Hepatic stellate cell (primary cell): Measurements from ENCODE around the gene SEMA4D.
"Not testable (repeated sequence)": the region's sequence is repeated elsewhere in the genome, so short reads cannot be mapped to it uniquely, and the experiment has no call there.

Experiments used
- DNase-seq: peaks from one replicate; pipeline ENCODE4 v3.0.0; 2011; ENCODE audit warnings: low spot score

Gene SEMA4D

DNA sequence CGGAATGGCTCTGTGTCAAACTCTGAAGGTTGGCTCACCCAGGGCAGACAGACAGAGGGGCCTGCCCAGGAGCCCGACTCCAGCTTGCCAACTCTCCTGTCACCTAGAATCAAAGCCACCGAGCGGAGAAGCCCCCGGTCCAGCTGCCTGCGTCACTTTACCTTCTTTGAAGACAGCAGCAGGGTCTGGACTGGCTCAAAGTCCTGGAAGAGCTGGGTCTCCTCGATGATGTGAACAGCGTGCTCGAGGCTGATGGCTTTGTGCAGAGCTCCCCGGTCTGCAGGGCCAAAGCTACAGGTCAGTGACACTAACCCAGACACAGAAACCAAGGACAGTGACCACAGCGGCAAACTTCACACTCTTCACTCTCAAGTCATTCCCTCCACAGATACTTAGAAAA is 111.7 kb downstream of the SEMA4D start:
- DNase-seq: no peak

DNA sequence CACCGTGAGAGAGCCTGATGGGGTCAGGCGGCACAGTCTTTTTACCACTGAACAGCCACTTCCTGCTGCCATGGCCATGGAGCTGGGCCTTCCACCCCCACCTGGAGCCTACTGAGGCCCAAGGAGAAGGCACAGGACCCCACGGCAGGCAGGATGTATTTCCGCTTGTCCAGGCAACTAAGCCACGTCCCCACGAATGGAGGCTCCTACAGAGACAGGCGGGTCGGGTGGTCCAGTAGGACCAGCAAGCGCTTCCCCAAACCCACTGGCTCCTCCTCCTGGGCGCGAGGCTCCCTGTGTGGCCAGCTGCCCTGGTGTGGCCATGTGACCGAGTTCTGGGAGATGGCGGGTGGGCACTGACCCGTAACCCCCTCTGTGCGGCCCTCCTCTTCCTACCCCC is 113.1 kb downstream of the SEMA4D start:
- DNase-seq: no peak

DNA sequence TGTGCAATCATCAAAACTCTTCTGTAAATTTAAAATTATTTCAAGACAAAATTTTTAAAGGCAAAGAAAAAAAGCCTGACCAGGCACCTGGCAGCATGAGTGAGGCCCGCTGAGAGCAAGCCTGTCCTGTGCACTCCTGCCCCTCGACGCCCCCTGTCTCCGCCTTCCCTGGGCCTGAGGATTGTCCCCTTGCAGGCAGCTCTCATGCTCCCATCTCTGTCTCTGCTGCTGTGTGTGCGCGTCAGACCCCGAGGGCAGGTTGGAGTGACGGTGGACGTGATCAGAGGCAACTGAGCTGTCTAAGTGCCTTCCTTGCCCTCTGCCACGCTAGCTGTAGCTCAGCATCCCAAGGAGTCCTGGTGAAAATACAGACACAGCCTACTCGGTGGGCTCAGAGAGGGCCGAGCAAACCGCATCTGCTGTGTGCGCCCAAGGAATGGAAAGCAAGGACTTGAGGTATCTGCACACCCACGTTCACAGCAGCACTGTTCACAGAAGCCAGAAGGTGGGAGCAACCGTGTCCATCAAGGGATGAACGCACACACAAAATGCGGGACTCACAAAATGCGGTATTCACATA is 114.1 kb downstream of the SEMA4D start:
- no peak for DNase-seq

DNA sequence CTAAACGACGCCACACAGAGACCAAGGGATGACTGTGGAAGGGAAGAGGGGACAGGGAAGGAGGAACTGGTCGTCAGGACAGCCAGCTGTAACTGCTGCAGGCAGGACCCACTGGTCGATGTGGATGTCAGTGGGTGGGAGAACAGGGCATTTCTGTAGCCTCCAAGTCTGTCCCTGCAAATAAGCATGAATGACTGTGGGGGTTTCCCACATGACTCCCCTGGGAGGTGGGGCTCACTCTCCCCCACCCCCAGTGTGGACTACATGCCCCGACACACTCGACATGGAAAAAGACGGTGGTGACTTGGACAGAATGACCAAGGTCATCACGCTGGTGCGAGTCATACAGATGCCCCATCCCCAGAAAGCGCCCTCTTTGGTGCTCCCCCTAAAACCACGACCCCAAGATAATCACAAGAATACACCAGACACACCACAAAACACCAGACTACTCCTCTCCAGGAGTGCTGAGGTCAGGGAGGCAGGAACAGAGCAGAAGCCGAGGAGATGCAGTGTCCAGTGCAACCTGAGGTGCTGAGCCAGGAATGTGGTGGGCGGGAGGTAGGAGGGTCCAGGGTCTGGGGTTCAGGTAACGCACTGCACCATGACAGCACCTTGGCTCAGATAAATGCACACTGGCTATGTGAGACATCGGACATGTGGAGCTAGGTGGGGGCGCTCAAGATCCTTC is 114.7 kb downstream of the SEMA4D start:
- DNase-seq: no peak

DNA sequence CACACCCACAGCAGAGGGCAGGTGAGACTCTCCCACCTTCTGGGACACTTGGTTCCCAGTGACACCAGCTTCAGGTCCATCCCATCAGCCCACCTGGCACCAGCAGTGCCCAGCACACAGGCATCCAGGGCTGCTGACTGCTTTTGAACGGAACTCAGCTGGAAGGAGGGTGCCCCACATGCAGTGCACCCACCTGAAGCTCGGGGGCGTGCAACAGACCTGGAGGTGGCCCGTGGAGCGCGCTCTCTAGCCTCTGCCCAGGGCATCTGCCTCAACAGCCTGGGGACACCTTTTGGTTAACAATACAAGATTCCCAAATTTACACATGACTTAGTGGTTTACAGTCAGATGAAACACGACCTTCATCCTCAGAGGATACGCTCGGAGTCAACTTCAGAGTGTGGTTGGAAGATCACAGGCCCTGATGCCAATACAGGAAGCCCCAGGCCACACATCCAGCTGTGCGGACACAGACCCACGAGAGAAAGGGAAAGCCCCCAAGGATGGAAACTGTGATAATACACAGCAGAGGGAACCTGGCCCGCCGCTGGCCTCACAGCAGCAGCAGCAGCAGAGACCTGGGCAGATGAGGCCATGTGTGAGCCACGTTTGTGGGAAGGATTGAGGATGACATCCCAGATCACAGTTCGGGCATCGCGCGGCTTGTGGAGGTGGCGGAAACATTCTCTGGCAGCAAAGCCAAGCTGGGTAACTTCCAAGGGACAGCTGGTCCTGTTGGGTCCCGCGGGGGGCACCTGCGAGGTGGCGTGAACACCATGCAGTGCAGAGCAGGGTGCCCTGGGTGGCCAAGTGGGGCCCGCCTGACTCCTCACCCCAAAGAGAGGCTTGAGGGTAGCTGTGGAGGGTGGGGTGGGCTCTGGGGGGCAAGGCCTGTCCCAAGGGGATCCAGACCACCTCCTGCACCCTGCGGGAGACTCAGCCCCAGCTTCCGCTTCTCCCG is 115.6 kb downstream of the SEMA4D start:
- no peak for DNase-seq

DNA sequence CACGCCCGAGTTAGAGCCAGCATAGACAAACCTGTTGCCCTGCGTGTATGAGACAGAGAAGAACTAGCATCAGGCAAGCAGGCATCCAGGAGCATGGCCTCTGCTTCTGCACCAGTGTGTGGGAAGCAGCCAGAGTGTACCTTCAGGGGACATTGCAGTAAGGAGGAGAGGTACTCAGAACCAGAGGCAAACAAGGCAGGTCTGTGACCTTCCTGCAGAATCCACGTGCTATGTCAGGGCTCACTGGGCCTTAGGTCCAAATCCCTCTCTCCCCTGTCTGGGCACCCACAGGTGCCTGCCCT is 116.7 kb downstream of the SEMA4D start:
- DNase-seq: no peak

DNA sequence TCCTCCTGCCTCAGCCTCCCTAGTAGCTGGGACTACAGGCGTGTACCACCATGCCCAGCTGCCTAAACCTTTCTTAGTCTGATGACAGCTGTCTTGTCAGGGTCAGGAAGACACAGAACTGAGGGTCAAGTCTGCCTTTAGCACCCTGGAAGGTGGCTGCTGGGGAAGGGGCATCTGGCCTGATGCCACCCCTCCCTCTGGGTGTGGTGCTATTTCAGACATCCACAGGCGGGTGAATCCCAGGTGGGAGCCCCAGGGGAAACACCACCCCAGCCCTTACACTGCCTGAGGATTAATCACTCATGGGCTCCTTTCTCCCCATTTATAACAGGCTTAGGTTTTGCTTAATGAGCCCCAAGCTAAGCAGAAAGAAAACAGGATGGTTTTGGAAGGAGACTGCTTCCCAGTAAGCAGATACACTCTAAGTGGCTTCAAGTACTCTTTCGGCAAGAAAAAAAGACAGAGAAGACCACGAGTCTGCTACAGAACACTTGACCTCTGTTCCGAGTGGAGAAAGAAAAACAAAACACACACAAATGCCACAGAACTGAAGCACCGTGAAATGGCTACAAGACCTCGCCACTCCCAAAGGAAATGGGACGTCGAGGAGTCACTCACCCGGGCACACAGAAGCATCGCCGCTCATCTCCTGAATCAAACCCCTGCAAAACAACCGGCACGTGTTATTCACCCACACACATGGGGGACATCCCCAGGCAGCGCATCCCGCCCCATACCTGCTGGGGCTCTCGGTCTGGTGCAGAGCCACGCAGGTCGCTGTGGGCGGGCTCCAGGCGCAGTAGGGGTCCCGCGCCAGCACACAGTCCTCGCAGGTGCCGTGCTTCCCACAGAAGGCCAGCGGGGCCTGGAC is 117.2 kb downstream of the SEMA4D start:
- DNase-seq: no peak

DNA sequence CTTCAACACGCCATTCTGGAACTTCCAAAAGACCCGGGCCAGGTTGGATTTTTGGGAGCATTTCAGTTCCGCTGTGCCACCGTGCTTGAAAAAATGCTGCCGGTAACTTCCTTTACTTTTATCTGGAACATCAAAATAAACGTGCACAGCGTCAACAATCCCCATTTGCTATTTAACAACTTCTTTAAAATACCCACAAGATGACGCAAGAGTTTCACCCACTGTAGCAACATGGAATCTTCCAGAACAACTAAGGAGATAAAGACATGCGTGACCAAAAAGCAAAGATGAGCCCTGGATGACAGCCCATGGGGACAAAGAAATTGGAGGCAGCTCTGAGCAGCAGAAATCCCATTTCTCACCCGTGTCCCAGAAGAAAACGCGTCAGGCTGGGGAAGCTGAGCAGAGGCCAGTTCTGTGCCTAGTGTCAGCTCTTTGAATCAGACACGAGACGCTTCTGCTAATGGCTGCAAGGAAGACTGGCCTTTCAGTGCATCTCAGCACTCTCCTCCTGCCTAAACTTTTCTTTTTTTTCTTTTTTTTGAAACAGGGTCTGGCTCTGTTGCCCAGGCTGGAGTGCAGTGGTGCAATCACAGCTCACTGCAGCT is 118.3 kb downstream of the SEMA4D start:
- DNase-seq: no peak

DNA sequence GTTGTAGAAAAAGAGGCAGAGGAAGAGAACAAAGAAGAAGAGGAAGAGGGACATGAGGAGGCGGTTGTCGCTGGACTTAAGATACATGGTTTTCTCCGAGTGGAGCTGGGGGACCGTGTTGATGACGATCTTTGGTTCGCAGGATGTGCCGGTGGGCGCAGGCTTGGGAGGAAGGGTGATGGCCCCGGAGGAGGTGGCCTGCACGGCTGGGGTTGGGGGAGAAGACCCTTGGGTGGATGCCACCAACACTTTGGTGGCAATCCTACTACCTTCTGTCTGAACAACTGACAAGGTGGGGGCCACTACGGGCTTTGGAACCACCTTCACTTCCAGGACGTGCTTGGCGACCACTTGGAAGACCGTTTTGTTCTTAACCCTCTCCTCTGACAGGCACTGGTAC is 118.9 kb downstream of the SEMA4D start:
- no peak for DNase-seq

DNA sequence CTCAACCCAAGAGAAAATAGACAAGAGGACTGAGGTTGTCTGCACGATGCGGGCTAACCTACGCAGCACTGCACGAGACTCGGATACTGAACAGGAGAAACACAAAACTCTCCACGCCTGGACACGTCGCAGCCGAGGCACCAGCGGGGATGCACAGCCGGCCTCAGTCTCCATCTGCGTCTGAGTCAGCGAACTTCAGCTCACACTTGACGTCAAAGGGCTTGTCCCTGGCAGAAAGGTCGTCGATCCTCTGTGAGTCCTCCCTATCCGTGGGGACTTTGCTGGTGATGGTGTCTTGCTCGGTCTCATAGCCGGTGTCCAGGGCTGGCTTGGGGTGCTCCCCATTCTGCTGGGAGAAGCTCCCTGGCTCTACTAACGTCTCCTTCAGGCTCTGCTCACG is 119.4 kb downstream of the SEMA4D start:
- no peak for DNase-seq

DNA sequence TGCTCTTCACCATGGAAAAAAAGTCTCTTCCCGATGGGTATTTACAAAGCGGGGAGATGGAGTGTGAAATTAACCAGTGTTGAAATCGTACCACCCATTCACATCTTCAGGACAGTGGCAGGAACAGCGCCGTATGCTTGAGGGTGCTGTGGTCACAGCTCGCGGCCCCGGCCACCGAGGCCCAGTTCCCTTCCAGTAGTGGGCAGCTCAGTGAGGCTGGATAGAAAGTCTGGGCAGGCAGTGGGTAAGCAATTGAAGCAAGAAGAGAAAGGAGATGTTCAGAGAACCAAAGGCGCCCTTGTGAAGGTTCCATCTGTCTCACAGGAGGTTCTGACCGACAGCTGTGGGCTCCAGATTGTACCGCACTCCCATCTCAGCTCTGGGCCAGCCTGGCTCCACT is 120.5 kb downstream of the SEMA4D start:
- DNase-seq: no peak

DNA sequence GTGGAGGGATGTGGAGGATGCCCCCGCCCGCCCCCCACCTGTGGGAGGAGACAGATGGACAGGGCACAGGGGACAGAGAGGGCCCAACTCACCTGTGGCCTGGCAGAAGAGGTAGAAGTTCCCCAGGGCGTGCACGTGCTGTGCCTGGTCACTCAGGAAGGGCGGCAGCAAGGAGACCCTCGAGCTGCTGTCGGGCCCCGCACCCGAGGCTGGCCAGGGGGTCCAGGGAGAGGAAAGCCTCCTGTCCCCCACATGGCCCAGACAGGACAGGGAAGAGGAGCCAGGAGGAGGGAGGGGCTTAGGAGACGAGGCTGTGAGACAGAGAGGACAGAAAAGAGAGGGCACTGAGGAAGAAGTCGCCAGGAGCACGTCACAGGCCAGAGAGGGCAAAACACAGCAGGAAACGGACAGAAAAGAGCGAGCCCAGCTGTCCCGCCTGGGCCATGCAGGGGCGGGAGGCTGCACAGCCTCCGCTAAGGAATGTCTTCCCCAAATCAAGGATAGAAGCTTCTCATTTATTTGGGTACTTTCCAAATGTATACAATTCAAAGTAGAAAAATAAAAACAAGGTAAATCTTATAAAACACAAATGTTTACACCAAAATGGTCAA is 121.1 kb downstream of the SEMA4D start:
- no peak for DNase-seq

DNA sequence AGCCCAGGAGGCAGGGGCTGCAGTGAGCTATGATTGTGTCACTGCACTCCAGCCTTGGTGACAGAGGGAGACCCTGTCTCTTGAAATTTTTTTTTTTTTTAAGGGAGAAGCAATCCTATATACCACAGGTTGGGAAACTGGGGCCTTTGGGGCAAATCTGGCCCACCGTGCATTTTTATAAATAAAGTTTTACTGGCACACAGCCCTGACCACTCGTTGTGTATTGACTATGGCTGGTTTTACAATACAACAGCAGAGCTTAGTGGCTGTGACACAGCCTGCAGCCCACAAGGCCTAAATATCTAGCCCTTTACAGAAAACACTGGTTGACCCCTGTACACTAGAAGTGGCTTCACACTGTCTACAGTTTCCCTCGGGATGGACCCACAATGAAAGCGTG is 121.6 kb downstream of the SEMA4D start:
- DNase-seq: no peak

DNA sequence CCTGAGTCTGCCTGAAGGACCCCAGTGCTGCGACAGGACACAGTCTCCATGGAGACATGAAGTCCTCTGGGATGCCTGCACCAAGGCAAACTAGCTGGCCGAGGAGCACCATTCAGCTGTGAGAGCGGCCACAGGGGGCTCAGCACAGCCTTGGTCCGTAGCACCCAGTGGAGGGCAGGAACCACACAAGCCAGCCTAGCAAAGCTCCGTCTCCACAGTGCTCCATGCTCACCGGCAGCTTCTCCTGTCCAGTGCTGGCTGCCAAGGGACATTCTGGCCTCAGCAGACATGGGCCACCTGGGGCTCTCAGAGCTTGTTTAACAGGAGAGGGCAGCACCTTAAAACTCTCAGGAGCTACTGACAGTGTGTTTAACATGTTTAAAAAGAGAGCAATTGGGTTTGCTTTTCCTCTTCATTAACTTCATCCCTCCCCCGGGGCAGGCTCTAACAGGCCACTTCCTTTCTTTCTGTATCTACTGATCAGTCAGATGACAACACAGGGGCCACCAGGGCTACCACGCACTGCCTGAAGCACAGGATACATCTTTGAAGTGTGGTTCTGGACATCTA is 122.6 kb downstream of the SEMA4D start:
- no peak for DNase-seq

DNA sequence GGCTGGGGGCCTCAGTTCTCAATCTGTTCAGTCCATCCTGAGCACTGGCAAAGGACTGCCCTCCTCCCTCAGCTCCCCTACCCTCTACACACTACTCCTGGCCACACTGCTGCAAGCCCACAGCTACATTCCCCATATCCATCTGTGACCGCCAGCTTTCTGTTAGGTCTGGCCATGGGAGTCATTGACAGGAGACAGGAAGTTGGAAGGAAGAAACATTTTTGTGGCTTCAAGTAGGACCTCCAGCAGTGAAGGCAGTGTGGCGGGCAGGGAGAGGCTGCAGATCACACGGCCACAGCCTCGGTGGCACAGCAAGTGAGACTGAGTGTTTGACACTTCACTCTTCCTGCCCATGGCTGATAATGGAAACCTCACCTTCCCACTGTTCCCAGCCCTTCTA is 123.7 kb downstream of the SEMA4D start:
- no peak for DNase-seq

DNA sequence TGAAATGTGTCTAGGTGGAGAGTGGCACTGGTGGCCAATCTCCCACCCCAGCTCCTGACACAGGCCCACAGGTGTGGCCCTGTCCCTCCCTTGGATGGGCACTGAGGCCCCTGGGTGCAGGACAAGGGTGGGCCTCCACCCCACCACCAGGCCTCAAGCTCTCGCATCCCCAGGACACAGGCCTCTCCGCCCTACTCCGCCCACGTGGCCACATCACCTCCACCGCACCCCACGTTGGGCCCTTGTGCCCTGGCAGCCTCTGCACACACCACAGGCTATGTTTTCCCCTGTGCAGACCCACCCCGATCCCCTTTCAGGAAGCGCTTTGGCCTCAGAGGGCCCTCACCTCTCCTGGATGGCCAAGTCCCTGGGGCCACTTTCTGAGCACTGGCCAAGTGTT is 124.9 kb downstream of the SEMA4D start:
- DNase-seq: no peak

DNA sequence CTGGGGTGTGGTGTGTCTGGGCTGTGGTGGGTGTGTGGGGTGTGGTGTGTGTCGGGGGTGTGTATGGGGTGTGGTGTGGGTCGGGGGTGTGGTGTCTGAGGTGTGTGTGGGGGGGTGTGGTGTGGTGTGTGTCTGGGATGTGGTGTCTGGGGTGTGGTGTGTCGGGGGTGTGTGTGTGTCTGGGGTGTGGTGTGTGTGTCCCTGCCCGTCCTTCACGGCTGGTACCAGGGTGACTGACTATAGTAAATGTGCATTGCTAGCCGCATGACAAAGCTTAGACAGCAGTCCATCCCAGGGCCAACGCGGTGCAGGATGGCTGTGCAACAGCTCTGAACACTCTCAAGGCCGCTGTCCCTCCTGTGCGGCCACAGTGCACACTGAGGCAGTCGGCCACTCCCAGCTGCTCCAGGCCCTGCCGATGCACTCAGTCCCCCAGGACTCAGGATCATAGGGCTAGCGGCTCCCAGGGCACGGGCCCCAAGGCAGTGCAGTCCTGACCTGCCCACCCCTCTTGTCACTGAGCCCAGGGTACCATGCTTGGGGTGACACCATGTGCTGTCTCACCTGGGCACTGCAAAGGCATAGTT is 125.6 kb downstream of the SEMA4D start:
- DNase-seq: no peak

DNA sequence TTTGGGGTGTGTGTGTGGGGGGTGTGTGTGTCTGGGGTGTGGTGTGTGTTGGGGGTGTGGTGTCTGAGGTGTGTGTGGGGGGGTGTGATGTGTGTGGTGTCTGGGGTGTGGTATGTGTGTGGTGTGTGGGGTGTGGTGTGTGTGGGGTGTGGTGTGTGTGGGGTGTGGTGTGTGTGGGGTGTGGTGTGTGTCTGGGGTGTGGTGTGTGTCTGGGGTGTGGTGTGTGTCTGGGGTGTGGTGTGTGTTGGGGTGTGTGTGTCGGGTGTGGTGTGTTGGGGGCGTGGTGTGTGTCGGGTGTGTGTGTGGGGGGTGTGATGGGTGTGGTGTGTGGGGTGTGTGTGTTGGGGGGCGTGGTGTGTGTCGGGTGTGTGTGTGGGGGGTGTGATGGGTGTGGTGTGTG is 126.1 kb downstream of the SEMA4D start:
- not testable (repeated sequence) for DNase-seq

DNA sequence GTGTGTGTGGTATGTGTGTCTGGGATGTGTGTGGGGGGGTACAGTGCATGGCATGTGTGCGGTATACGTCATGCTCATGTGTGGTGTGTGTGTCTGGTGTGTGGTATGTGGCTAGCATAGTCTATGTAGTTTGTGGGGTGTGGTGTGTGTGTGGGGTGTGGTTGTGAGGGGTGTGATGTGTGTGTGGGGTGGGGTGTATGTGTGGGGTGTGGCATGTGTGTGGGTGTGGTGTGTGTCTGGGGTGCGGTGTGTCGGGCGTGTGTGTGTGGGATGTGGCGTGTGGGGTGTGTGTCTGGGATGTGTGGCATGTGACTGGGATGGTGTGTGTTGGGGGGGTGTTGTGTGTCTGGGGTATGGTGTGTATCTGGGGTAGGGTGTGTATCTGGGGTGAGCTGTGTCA is 127.3 kb downstream of the SEMA4D start:
- DNase-seq: no peak

DNA sequence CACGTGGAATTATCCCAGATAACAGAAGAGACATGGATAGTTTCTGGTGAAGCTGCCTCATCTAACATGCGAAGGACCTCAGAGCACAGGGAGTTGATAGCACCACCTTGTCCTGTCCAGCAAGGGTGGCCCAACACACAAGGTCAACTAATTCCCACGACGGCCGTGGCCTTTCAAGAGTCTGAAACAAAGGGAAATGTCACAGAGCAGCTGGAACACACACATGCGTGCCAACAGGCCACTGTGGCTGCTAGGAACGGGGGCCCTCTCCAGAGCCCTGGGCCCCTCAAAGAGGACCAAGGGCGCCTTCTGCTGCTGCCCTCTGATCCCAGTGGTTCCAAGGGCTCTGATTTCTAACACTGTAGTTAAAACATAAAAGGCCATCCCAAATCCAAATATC is 128.9 kb downstream of the SEMA4D start:
- DNase-seq: no peak

DNA sequence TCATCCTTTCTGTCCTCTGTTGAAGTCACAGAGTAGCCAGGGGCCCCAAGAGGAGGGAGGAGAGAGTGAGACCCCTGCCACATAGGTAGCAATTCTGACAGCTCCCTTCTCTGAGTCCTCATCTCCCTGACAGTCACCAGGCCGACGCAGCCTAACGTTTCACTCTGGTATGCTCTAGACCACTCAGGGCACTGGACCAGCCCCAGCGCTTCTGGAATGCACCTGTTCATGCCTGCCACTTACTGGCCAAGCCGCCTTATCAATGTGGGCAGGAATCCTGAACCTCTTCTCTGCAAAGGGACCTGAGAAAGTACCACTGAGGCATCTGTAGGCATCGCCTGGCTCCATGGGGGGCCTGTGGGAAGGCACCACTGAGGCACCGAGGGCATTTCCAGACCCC is 129.4 kb downstream of the SEMA4D start:
- DNase-seq: no peak
